Left hindlimb (tissue), 1 donor: ENCODE data around the gene OR4S2.

ENCODE experiments used
- DNase-seq: peaks from one replicate; pipeline ENCODE4 v3.0.0-alpha.2; 2018

Gene OR4S2

GRCh38 chr11:55648027-55648426, at the start of gene OR4S2:
Gene OR4S2 (plus strand): TSS chr11:55648327. CDS start chr11:55650904, 2,577 bp downstream.
- no peak for DNase-seq

- DNase-seq: no peak
Observed at GRCh38 chr11:55607545-55607944, 40.6 kb upstream of the OR4S2 start, which contains the start of gene OR4C11. Gene OR4C11 (minus strand): TSS chr11:55607645. CDS start chr11:55604373, 3,272 bp downstream.

- no peak for DNase-seq
Observed at GRCh38 chr11:55624531-55624930, 23.6 kb upstream of the OR4S2 start.

- DNase-seq: no peak
Observed at GRCh38 chr11:55634813-55635212, 13.3 kb upstream of the OR4S2 start, which contains the start of gene OR4P4. Gene OR4P4 (plus strand): TSS chr11:55635113.

- DNase-seq: no peak
Observed at GRCh38 chr11:55652560-55652959, 4.4 kb downstream of the OR4S2 start.

- no peak for DNase-seq
Observed at GRCh38 chr11:55655096-55655495, 7.0 kb downstream of the OR4S2 start.

- DNase-seq: no peak
Observed at GRCh38 chr11:55658031-55658573, 10.0 kb downstream of the OR4S2 start.

- DNase-seq: no peak
Observed at GRCh38 chr11:55658608-55659007, 10.5 kb downstream of the OR4S2 start.

GRCh38 chr11:55661901-55662300, 13.8 kb downstream of the OR4S2 start, which contains the start of gene OR4C6:
Gene OR4C6 (plus strand): TSS chr11:55662201. CDS start chr11:55665167, 2,966 bp downstream.
- no peak for DNase-seq

GRCh38 chr11:55669376-55669775, 21.2 kb downstream of the OR4S2 start:
- DNase-seq: no peak

GRCh38 chr11:55673860-55674259, 25.7 kb downstream of the OR4S2 start:
- no peak for DNase-seq

- no peak for DNase-seq
Observed at GRCh38 chr11:55697817-55698216, 49.7 kb downstream of the OR4S2 start.

GRCh38 chr11:55701429-55701828, 53.3 kb downstream of the OR4S2 start:
- no peak for DNase-seq
